ENCODE results near the gene ARHGAP24.

ARHGAP24 gene

DNA sequence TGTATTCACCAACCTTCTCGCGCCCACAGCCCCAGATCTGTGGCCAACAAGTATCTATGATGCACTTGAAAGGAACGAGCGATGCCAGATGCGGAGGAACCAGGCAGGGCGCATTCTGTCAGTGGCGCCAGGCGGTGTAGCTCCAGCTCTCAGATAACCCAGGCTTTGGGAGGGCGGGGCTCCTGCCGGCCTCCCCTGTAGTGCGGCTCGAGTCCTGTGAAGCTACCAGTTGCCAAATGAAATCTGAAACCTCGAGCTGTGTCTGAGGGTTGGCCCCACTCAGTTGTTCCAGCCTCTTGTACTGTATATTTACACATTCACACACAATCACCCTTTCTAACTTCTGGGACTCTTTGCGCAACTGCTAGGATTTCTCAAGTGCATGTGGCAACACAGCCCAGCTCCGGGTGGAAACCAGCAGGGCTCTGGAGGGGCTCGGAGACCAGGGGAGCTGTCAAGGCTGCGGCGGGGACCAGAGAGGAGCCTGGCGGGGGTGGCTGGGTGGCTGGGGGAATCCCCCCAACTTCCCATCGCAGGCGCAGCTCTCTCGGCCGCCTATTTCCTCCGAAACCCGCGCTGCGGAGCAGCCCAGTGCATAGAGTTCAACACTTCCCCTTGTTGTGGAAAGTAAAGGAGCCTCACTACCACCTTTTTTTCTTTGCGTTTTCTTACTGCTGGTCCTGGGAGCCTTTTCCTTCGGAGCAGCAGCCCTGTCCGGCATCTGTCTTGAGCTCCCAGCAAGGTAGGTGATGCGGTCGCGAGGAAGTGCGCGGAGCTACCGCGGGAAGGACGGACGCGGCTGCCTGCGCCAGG is at the start of gene ARHGAP24:
TSS of gene ARHGAP24 (plus strand) at position 333 of the 813 bp plus-strand sequence.
- DNase-seq = no peak

DNA sequence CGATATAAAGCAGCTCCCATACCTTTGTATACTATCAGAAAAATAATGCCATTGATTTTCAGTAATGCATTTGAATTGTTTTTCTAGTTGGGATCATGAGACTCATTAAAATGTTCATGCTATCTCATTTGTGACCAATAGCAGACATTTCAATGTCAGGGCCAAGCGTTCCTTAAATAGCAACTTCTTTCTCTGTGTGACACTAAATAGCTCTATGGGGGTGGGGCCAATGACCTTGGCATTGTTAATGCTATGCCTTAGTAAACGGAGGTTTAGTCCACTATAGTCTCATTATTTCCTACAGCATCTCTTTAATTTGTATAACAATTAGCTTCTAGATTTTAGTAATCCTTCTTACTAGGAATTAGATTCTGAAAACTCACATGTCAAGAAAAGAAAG is 48.6 kb upstream of the ARHGAP24 start:
- no peak for DNase-seq

DNA sequence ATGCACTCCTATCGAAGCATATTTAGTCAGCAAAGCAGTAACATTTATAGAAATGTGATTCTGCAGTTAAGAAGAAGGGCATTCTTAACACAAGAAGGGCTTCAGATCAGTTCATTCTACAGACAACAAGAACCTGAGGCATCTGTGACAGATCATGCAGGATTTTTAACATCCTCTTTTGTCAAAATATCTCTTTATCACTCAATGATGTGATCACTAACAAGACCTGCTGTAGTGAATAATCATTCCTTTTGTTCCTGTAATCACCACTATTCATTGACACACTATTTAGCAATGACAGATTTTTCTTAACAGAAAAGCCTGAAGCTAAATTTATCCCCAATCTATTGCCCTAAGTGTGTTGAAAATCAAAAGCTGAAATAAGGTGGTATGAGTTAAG is 47.8 kb upstream of the ARHGAP24 start:
- DNase-seq = no peak

DNA sequence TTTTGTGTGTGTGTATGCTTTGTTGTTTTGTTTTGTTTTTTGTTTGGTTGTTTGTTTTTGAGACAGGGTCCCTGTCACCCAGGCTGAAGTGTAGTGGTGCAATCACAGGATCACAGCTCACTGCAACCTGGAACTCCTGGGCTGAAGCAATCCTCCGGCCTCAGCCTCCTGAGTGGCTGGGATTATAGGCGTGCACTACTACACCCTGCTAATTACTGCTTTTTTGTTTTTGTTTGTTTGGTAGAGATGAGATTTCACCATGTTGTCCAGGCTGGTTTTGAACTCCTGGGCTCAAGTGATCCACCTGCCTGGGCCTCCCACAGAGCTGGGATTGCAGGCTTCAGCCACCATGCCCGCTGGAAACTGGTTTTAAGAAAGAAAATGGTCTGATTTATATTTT is 44.7 kb upstream of the ARHGAP24 start:
- no peak for DNase-seq

DNA sequence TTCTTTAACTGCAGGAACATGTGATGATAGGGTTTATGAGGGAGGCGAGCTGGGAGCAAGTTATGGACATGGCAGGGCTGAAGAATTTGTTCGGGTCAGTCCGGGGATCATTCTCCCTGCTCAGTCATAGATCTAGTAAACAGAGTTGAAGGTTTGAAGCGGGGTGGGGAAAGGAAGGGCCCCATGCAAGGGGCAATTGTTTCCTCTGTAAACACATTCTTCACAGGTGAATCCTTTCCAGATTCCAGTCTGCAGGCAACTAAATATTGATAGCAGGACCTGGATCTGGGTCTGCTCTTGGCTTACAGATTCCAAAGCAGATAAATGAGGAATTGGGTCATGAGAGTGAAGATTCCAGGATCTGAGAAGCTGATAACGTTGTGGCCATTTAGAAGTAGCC is 44.3 kb upstream of the ARHGAP24 start:
- no peak for DNase-seq

DNA sequence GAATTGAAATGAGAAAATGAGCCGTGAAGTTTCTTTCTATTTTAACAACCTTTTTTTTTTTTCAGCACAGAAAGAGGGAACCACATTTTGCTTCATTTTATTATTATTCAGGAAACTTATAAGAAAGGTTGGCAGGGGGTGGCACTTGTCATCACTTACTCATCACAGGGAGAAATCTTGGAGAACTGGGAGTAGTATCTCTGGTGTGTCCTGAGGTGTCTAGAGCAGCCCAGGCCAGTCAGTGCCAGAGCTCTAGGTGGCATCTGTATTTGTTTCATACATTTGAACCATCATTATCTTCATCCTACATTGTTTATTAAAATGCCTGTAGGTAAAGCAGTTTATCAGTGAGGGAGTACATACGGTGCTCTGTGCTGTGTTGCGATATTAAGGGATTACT is 43.8 kb upstream of the ARHGAP24 start:
- DNase-seq = no peak

DNA sequence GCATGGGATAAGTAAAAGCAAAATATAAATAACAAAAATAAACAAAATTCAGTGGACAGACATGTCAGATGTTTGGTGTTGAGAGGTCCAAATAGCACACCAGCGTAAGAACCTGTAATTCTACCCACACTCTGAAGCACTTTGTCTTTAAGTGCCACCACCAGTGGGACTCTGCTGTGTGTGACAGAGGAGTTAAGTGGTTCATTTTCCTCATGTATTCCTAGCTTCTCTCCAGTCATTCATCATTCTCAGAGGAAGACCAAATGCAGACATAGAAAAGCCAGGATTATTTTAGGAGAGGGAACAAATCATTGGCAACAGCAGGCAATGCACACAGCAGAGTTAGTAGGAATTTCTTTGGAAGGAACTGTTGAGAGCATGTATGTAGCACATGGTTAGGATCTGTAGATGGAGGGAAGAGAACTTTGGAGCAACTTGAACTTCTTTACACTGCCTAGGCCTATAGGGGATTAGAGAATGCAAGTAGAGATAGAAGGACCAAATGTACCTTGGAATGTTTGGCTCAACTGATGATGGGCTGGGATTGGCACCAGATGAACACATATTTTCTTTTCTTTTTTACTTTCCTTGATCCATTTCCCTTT is 43.0 kb upstream of the ARHGAP24 start:
- DNase-seq = no peak

DNA sequence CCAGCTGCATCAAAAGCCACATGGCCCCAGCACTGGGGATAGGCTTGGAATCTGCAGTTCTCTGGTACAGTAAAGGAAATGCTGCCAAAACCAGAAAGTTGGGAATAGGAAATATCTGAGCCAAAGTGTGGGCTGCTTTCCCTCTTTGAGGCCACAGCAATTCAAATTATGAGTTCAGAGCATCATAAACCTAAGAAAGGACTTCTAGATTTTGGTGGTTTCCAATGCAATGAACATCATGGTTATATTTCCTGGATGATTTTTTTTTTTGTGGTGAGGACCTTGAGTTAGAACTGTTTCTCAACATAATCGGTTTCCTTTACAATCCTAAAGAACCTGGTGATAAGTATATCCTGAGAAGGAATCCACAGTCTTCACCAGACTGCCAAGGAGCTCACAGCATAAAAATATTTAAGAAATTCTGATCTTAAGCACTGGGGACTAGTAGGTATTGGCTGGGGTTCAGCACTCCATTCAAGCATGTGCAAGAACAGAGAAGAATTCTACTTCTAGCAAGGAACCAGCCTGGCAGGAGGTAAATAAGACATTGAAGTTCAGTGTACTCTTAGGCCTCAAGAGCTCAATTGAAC is 29.8 kb upstream of the ARHGAP24 start:
- no peak for DNase-seq

DNA sequence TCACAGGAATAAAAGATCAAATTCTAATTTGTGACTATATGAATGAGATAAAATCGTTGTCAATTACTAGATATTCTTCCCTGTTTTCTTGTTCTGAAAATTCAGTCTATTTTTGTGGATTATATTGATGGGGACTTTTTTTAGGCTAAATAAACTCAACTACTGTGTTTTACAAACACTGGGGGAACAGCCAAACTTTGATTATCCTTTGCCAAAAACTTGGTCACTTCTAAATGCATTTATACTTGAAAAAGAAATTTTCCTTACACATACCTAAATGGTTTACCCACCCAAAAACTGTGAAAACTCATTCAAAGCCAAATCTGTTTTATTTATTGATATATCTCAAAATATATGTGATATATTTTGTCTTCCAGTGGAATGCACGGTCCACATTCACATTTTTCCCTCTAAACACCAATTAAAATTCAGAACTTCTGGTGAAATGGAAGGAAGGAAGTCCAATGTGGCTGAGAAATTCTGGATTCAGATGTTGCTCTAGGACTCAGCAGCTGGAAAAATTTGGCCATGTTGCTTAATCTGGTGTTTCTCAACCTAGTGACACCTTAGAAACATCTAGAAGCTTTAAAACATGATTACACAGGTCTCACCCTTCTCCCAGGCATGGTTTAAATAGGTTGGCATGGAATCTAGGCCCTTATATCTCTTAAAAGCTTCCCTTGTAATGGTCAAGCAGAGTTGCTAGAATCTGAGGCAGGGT is 28.6 kb upstream of the ARHGAP24 start:
- no peak for DNase-seq

DNA sequence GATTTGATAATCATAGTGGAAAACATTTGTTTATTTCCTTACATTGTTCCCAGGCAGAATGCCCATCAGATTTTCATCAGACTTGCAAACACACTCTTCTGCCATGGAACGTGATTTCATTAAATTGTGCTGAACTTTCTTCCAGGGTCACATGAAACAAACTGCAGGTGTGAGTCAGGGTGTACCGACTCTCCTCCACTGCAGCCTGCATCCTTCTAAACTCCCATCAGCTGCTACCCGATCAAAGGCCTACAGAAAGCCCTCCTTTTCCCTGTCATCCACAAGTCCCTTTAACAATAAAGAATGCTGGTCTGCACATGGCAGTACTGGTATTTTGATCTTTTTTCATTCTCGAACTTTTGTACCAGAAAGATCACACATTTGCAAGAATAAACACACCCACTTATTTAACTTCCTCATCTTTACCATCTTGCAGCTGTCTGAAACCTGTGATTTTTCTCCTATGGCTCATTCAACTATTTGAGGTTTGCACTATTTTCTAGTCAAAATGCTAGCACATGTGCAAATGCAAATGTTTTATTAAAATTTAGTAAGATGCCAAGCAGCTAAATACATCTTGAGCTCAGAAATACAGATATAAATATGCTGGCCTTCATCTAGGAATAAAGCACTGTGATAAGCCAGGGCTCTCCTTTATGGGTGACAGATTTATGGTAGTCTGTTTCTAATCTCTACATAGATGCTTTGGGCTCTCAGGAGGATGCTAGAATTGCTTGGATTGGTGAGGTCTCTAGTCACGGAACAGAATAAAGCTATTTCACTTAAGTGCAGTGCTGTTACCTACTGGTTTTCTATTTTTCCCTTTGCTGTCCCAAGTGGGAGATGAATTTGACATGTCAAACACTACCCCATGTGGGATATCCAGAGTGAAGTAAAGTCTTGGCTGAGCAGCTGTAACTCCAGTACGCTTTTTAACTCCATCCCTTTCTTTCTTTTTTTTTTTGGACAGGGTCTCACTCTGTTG is 25.8 kb upstream of the ARHGAP24 start:
- no peak for DNase-seq

DNA sequence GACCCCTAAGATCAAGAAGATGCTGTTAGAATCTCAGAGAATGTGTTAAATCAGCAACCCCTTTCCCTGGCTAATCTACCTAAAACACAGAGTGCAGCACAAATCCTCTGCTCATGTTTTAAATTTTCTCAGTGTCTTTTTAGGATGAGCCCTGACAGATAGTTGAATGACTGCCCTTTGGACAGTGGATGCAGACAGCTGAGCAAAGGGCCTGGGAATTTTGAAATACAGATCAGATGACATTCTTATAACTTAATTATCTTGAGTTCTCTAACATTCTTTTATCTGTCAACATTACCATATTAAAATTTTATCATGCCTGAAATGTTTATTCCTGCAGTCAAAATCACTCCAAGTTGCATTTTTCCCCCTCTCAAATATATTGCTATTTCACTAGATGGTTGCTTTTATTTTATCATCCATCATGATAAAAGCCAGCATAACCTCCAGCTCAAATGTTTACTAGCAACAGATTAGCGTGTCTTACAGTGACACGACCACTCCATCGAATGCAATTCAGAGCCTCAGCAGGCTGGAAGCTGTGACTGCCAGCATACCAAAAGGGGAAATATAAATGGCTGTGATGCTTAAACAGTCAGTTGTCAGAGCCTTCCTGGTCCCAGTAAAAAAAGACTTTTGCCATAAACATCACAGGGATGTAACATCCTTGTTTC is 22.8 kb upstream of the ARHGAP24 start:
- DNase-seq = no peak

DNA sequence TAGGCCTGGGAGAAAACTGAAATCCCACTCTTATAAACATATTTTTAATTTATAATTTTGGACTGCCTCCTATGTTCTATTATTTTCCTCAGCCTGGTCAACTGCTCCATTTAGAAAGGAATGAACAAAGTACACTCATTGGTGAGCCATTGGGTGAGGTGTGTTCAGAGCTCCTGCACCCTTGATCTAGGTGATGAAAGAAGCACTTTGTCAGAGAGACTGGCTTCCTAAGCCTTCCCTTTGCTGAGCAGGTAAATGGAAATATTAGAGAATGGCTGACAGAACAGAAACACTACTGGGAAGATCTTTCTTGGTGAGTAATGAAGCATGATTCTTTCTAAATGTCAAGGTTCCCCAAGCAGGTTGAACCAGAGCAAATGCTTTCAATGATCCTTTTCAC is 19.0 kb upstream of the ARHGAP24 start:
- no peak for DNase-seq

DNA sequence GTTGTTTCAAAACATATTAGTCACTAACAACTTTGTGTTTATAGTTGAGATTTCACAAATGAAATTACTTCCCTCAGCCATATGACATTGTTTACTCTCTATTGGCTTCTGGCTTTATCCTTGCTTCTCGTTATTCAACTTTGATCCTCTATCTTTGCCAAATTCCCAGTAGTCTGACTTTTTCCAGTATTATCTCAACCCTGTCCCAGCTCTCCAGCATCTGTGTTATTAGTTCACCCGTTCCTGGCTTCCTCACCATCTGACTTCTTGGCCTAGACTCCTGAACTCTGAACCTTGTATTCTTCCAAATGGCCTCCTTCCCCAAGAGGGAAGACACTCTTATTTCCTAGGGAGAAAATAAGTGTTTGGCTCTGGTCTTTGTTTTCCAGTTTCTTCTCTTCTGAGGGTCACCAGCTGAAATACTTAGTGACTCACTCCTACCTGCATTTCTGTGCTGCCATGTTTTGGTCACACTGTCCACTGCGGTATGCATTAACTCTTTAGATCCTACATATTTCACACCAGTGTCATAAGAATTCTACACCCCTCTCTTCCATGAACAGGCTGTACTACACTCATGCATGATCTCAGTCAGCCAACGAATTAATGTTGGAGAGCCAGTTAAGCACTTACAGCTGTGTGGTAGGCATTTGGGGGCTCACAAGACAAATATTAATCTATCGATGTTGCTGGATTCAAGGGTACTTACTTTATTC is 17.0 kb upstream of the ARHGAP24 start:
- no peak for DNase-seq

DNA sequence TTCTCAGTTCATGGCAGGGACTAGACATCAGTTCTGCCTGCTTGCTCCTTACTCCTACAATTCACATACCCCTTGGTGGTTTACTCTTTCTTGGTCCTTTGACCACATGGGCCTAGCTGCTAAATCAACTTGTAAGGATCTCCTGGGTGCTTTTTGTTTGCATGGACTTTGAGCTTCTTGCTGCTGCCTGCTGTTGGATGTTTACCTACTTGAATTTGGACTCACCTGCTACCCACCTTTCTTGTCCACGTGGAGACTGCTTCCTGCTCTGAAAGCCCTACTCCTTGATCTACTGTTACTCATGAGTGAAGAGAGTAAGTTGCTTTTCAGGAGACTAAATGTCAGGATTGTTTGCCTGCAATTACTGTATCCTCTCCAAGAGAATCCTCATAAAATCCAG is 15.2 kb upstream of the ARHGAP24 start:
- DNase-seq = no peak

DNA sequence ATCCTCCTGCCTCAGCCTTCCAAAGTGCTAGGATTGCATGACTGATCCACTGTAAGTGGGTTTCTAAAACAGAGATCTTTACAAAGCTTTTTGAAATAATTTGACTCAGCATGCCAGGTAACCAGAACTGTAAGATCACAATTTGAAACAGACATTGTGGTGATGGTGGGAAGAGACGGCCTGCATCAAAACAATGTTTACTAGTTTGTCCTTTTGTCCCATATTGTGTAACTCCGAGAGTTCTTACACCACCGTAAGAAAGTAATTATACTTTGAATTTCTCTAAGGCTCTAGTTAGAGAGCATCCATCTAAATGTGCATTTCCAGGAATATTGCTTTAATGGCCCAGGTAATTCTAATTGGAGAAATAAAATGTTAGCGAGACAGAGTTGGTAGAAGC is 594 bp upstream of the ARHGAP24 start:
- DNase-seq = no peak

DNA sequence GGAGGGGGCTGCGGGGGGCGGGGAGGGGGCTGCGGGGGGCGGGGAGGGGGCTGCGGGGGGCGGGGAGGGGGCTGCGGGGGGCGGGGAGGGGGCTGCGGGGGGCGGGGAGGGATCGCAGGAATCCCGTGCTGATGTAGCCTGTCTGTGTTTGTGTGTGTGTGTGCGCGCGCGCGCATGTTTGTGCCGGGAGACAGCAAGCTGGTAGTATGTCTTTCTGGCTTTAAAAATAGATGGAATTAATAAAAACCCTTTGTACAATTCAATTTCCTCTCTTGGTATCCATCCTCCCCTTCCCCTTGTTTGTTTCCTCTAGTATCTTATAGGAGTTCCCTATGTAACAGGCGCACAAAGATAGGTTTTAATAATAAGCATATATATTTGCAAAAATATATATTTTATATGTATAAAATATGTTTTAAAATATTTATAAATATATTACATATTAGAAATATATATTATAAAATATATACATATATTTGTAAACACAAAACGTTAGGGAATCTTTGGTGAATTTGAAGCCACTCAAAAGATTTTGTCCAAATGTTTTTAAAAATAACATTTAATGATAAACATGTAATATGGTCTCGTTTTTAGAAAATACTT is 782 bp downstream of the ARHGAP24 start:
- no peak for DNase-seq

DNA sequence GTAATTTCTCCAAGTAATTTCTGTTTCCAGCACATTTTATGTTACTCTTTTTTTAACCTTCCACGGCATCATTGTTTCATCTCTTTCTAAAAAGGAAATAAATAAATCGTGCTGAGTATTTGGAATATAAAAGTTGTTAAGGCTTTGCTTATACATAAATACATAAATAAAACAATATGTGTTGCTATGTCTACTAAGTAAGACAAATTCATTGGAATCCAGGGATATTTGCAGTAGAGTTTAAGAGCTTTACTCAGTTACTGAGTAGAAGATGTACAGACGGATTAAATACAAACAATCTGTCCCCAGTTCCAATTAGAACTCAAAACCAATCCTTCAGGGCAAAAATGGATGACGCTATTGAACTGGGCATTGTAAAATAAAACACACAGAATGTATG is 1.4 kb downstream of the ARHGAP24 start:
- DNase-seq = no peak

DNA sequence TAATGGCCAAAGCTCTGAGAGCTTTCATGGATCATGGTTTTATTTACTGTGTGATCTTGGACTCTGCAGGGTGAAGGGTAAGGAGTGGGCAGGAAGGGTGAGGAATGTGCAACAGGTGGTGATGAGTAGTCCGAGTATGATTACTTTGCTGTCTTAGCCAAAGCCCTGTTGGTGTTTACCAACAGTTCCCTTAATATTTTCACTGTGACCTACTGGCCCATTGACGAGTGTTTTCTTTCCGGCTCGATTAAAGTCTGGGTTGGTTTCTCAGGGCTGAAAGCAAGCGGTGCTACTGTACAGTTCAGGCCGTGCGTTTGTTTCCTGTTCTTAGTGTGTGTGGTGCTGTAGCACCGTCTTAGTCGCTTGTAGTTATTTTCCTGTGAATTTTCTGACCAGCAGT is 2.6 kb downstream of the ARHGAP24 start:
- DNase-seq = no peak

DNA sequence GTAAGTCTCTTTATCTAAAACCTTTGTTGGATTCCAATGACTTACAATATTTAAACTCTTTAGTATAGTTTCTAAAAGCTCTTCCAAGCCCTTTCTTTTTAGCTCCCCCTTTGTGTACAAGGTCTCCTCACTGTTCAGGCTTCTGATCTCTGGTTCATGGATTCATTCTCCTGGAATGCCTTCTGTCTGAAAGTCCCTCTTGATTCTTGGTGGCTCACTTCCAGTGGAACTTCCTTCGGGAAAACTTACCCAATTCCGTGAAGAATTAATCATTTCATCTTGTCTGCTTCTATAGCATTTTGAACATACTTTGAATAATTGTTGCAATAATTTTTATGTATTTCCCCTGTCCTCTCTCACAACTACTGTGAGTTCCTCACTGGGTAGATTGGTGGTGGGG is 3.6 kb downstream of the ARHGAP24 start:
- no peak for DNase-seq

DNA sequence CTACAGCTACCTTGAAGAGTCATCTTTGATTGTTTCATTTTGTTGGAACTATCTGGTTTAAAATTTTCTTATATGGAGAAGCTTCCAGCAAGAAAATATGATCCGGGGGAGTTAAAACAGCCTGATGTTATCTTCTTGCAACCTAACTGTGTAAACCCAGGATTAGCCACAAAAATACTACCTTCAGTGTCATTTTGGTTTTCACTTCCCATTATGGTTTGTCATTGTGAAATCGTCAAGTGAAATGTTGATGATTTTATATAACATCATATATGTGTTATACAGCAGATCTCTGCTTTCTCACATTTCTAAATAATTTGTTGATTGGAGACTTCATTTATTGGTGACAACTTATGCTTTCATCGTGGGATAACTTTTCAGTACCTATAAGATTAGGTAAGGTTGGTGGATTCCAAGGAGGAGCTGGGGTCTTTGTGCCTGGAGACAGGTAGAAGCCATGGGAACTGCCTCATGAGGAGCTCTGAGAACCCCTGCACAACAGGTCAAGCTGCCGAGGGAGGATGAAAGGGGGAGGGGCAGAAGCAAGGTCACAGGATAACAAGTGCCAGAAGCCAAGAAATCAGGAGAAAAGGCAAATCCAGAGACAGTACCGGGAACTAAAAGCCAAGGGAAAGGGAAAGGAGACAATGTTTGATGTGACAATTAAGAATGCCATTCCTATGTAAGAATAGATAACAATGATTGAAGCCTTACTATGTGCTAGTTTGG is 7.2 kb downstream of the ARHGAP24 start:
- DNase-seq = no peak
